ENCODE measurements around the gene BTNL9. TPM values are rescaled to one million over a fixed set of nuclear protein-coding genes. Genes with fewer than 3 reads are reported as not detected.

The BTNL9 gene
- total RNA-seq, 4 donors from 2014 or later, result 69.2 to 579 (median 129) TPM

DNA sequence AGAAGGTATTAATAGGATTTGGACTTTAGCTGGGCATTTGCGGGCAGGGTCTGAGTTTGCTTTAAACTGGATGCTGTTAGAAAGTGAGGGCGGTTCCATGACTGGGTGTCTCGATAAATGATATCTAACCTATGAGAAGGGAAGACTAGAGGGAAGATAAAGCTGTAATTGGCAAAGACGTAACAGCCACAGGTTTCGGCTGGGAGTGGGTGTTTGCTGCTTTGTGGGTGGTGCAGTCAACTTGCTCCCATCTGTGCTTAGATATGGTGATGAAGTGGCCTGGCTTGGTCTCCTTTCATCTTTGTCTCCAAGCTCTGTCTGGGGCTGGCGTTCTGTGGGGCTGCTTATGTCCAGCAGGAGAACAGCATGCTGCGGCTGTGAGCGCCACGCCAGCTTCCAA, 67.6 kb downstream of the BTNL9 start:
- TF ChIP-seq, protein P1, sequence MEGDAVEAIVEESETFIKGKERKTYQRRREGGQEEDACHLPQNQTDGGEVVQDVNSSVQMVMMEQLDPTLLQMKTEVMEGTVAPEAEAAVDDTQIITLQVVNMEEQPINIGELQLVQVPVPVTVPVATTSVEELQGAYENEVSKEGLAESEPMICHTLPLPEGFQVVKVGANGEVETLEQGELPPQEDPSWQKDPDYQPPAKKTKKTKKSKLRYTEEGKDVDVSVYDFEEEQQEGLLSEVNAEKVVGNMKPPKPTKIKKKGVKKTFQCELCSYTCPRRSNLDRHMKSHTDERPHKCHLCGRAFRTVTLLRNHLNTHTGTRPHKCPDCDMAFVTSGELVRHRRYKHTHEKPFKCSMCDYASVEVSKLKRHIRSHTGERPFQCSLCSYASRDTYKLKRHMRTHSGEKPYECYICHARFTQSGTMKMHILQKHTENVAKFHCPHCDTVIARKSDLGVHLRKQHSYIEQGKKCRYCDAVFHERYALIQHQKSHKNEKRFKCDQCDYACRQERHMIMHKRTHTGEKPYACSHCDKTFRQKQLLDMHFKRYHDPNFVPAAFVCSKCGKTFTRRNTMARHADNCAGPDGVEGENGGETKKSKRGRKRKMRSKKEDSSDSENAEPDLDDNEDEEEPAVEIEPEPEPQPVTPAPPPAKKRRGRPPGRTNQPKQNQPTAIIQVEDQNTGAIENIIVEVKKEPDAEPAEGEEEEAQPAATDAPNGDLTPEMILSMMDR (IDR thresholded peaks at IDR 0.05; ENCODE audit: low read depth), result no peak

DNA sequence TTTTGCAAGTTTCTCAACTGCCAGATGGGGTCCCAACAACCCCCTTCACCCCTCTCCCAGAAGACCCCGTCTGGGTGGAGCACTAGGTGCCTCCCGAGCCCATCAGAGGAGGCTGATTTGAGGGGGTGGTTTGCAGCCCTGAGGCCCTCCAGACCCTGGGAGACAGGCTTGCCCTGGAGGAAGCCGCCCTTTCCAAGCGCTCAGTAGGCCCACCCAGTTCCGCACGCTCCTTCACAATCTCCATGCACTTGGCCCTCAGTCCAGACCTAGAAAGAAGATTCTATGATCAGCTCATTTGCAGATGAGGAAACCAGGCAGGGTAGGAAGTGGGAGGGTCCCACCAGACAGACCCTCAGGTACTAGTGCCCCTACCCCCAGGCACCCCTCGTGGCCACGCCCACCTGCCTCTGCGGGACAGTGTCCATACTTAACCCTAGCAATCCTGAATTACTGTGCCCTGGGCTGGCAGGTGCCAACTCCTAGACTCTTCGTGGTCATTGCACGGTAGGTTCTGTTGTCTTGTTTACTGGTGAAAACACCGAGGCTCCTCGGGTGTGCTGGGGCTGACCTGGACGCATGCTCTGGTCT, 68.6 kb downstream of the BTNL9 start:
- TF ChIP-seq, protein P1 (IDR thresholded peaks at IDR 0.05; ENCODE audit: low read depth), result no peak

DNA sequence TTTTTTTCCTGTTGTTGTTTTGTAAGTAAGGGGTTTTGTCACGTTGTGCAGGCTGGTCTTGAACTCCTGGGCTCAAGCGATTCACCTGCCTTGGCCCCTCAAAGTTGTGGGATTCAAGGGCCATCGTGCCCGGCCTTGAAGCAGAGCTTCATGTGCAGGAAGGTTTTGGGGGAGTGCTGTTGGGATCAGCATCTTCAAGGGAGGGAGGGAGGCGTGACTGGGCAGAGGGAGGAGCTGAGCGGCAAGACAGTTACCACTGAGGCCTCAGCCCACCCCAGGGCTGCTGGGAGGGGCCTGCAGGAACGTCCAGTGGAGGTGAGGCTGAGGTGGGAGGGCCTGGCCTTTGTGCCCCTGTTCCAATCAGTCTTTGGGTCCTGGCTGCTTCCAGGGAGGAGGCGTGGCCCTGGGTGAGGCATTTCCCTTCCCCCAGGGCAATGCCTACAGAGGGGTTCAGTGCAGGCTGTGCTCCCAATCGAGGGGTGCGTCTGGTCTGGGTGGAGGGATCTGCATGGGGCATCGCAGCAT, 69.5 kb downstream of the BTNL9 start:
- TF ChIP-seq, protein P1 (IDR thresholded peaks at IDR 0.05; ENCODE audit: low read depth), result no peak

DNA sequence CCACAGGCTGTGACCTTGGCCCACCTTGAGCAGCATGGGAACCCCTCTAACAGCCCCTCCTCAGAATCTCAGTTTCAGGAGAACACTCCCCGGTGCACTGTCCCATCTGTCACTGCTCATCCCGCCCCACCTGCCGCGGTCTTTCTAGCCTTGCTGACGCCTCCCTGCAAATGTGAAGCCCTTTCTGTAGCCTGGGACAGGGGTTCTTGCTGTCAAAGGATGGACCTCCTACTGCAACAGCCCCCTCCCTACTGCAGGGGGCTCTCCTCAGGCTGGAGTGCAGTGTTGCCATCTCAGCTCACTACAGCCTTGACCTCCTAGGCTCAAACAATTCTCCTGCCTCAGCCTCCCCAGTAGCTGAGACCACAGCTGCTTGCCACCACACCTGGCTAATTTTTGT, 70.9 kb downstream of the BTNL9 start:
- TF ChIP-seq, protein P1 (IDR thresholded peaks at IDR 0.05; ENCODE audit: low read depth), result no peak

Small RNA genes within 50 kb of the gene (small RNA-seq; reads per million reads assigned to genes)
- not detected for gene MIR8089
- gene RNU6-1036P, result not detected

Other genes with a start within 250 kb of the BTNL9 start
- gene MGAT1, start 237.5 kb upstream of the BTNL9 start, total RNA-seq, result 100 to 1,000 TPM; 165 to 345 (median 230) TPM
- 10 to 100 TPM; 12.7 to 31.8 (median 14.6) TPM for gene ZFP62, start 179.0 kb upstream of the BTNL9 start, total RNA-seq
- 1 to 10 TPM in 1 of 4 donors, under 1 TPM in 1, not detected in 2; 0.34 to 4.3 TPM for gene BTNL8, start 141.1 kb upstream of the BTNL9 start, total RNA-seq
- gene BTNL3, start 51.4 kb upstream of the BTNL9 start, total RNA-seq, result under 1 TPM in 1 of 4 donors, not detected in 3; 0.22 TPM
- not detected for gene OR2V1, start 90.9 kb downstream of the BTNL9 start, total RNA-seq
- gene OR2V2, start 107.3 kb downstream of the BTNL9 start, total RNA-seq, result not detected
- 1 to 10 TPM; 1.9 to 6.6 (median 2.8) TPM for gene TRIM7, start 164.9 kb downstream of the BTNL9 start, total RNA-seq
- gene TRIM41, start 183.0 kb downstream of the BTNL9 start, total RNA-seq, result 10 to 100 TPM in 3 of 4 donors, 1 to 10 TPM in 1; 8.5 to 17.3 (median 12.7) TPM
- gene RACK1, start 203.6 kb downstream of the BTNL9 start, total RNA-seq, result 1,000 to 10,000 TPM; 1,597 to 2,011 (median 1,911) TPM
- gene TRIM52, start 220.9 kb downstream of the BTNL9 start, total RNA-seq, result 10 to 100 TPM; 15.1 to 33.3 (median 24.1) TPM

Measured in subcutaneous adipose tissue (tissue), 4 donors.